HG02623 (cell line): ENCODE data around the gene C3AR1.
"Not testable (repeated sequence)": the region's sequence is repeated elsewhere in the genome, so short reads cannot be mapped to it uniquely, and the experiment has no call there.

ENCODE experiments used
- ATAC-seq: cut with Tn5 transposase; IDR thresholded peaks from one replicate; pipeline ENCODE4 v1.9.1; 2021; ENCODE audit warnings: moderate library complexity; ENCODE audit not compliant: unreplicated experiment

The C3AR1 gene

GRCh38 chr12:8031017-8031416 lies 35.1 kb downstream of the C3AR1 start:
- ATAC-seq: not testable (repeated sequence)

GRCh38 chr12:8030189-8030588 lies 36.0 kb downstream of the C3AR1 start:
- ATAC-seq: no peak

- ATAC-seq: no peak
Observed at GRCh38 chr12:8028267-8028666, 37.9 kb downstream of the C3AR1 start.

- no peak for ATAC-seq
Observed at GRCh38 chr12:8027856-8028255, 38.3 kb downstream of the C3AR1 start.

GRCh38 chr12:8026291-8026900 lies 39.8 kb downstream of the C3AR1 start:
- peak; percentile 99 for ATAC-seq

GRCh38 chr12:8018666-8019581 lies 47.2 kb downstream of the C3AR1 start:
- ATAC-seq: no peak

GRCh38 chr12:8018213-8018612 lies 47.9 kb downstream of the C3AR1 start:
- ATAC-seq: not testable (repeated sequence)

- ATAC-seq: no peak
Observed at GRCh38 chr12:8014836-8015235, 51.3 kb downstream of the C3AR1 start.

- ATAC-seq: no peak
Observed at GRCh38 chr12:8012651-8013309, 53.4 kb downstream of the C3AR1 start.

- ATAC-seq: no peak
Observed at GRCh38 chr12:8011331-8011730, 54.8 kb downstream of the C3AR1 start.
